GM18861 (cell line): ENCODE results near the gene IFT57.
A peak's percentile ranks its signal among the peaks of the same experiment; 100 is the strongest.
"Not testable (repeated sequence)": the region's sequence is repeated elsewhere in the genome, so short reads cannot be mapped to it uniquely, and the experiment has no call there.

Experiments used
- ATAC-seq: cut with Tn5 transposase; IDR thresholded peaks from one replicate; pipeline ENCODE4 v1.9.1; 2021; ENCODE audit not compliant: unreplicated experiment

IFT57 gene

GRCh38 chr3:108171106-108171505 is 51.1 kb downstream of the IFT57 start:
- ATAC-seq: no peak

- no peak for ATAC-seq
Observed at GRCh38 chr3:108164391-108164790, 57.8 kb downstream of the IFT57 start.

DNA sequence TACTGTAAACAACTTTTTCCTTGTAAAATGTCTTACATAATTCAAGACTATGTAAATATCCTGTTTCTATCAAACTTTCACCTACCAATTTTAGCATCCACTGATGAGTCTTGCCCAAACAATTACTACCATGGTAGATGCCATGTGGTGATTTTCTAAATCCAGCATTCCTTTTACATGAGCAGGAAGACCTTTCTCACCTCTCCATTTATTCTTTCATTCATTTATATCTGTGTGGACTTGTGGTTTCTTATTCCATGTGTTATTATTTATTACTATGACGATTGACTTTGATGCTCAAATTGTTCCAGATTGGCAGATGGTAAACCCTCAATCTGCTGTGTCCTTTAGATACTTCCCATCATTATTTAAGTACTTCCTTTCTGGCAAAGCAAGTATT is 62.4 kb downstream of the IFT57 start:
- ATAC-seq: no peak

- ATAC-seq: no peak
Observed at GRCh38 chr3:108159105-108159504, 63.1 kb downstream of the IFT57 start.

- no peak for ATAC-seq
Observed at GRCh38 chr3:108158251-108158650, 64.0 kb downstream of the IFT57 start.

GRCh38 chr3:108157273-108157672 is 65.0 kb downstream of the IFT57 start:
- ATAC-seq: no peak

DNA sequence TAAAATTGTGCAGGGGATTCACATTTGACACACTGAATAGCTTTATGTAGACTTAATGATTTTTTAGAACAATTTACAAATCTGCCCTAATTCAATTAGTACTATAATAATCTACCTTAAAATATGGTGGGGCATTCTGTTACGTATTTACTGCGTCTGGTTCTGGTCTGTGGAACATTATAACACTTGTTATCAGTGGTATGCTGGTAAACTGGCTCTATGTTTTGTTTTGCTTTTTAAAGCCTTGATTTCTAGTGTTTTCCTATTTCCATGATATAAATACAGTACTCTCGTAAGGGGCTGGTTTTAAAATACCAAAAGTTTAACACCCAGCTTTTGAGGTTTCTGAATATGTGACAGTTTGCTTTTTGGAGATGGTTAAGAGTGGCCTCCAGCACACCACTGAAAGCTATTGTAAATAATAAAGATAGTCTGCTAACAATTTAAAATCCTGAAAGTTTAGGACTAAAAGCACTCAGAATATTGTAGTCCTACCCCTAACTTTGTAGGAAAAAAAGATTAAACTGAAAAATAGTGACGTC is 65.8 kb downstream of the IFT57 start:
- no peak for ATAC-seq

GRCh38 chr3:108155642-108156041 is 66.6 kb downstream of the IFT57 start:
- ATAC-seq: not testable (repeated sequence)

GRCh38 chr3:108153451-108153981 is 68.7 kb downstream of the IFT57 start:
- peak; percentile 70 for ATAC-seq

GRCh38 chr3:108152274-108152673 is 70.0 kb downstream of the IFT57 start:
- no peak for ATAC-seq

- no peak for ATAC-seq
Observed at GRCh38 chr3:108150200-108150599, 72.0 kb downstream of the IFT57 start.

- no peak for ATAC-seq
Observed at GRCh38 chr3:108146139-108146538, 76.1 kb downstream of the IFT57 start.

DNA sequence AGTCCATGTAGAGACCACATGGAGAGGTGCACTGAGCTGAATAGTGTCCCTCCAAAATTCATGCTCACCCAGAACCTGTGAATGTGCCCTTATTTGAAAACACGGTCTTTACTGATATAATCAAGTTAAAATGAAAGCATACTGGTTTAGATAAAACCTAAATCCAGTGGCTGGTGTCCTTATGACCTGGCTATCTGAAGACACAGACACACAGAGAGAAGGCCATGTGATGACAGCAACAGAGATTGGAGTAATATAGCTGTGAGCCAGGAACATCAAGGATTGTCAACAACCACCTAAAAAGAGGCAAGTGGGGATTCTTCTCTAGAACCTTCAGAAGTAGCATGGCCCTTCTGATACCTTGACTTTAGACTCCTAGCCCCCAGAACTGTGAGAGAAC is 76.6 kb downstream of the IFT57 start:
- ATAC-seq: no peak

- ATAC-seq: no peak
Observed at GRCh38 chr3:108137460-108137814, 84.8 kb downstream of the IFT57 start.

DNA sequence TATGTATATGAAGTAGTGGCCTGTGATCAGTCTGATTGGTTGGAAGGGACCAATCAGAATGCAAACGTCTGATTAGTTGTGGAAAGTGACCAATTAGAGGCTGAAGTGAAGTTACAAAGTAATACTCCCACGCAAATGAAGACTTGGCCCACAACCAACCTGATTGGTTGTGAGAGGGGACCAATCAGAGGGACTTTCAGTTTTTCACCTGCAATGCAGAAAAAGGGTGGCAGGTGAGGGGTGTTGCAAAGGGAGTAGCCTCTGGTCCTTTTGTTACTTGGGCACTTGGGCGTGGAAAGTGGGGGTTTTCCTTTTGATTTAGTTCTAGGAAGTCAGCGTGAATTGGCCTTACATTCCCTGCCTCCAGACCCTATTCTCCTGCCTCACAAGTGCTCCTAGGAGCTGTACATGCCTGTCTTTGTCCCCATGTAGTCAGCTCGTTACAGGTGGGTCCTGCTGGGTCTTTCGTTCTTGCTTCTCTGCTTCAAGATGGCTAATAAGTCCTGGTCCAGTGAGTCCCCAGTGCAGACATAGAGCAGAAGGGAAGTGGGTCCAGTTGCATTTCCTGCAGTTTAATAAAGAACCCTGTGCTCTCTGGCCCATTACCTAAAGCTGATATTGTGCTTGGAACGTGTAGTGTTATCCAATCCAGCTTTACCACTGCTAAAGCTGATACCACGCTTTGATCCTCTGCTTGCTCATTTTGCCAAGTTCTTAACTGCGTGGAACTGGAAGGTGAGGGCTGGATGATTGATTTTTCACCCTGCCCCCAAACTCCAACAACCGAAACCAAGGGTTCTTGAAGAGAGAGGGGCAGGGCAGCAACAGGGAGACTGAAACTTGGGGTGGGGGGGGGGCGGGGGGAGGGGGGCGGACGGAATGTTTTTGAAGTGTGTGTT is 85.4 kb downstream of the IFT57 start:
- ATAC-seq: no peak

GRCh38 chr3:108134555-108134880 is 87.7 kb downstream of the IFT57 start:
- peak; percentile 33 for ATAC-seq

GRCh38 chr3:108133858-108134554 is 88.2 kb downstream of the IFT57 start:
- ATAC-seq: peak; percentile 33

- ATAC-seq: no peak
Observed at GRCh38 chr3:108133048-108133369, 89.2 kb downstream of the IFT57 start.

DNA sequence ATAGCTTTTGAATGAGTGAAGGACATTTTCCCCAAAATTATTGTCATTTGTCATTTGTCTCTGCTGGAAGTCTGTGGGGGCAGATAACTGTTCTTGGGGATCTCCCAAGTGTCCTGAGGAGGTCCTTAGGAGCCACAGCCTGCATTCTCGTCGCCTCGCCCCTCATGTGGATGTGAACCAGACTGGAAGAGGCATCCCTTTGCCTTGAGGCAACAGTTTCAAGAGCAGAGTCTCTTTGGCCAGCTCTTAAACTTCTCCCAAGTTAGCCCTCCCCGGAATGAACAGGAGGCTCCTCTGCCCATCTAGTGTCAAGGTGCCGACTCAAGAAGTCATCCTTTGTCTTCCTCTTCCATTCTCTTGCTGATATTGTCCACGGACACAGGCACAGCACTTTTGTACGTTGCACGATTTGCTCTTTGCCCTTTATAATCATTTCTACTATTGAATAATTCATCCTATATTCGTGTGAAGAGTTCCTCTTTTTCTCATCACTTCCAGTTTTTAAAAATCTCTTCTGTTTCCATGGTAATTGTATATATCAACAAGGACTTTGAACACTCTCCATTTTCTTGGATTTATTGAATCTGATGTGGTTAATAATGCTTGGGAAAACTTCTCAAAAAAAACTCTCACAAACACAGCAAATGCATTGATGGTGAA is 90.6 kb downstream of the IFT57 start:
- no peak for ATAC-seq

DNA sequence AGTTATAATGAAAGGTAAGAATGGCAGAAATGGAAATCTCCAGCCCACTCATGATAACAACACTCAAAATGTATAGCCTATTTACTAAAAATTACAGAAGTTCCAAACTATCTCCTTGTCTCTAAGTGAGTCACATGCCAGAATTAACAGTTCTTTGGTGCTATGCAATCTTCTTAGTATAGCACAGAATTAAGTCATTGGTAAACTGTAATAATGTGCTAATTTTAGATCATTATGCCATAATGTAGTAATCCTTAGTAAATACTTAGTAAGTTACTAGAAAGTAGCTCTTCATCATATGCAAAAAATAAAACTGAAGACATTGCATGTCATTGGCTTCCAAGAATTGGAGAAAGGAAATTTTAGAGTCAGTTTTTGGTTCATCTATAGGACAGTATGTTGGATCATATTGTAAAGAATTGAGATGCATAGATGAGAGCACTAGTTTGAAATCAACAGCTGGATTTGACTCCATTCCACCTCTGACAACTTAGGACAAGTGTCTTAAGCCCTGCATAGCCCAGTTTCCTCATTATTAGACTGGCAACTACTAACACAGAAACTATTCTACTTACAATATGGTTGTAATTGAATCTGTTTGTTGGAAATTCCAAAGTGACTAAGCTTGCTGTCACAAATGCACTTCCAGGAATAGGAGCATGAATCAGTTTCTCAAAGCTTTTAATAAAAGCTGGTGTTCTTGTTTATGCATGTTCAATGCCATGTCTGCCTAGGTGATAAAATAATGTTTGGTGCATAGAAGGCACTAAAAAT is 91.3 kb downstream of the IFT57 start:
- no peak for ATAC-seq

GRCh38 chr3:108130236-108130635 is 92.0 kb downstream of the IFT57 start:
- ATAC-seq: no peak
